C4-2B (cell line): ENCODE data around the gene ZDHHC4.

ENCODE experiments used
- H3K27ac ChIP-seq: fragments of 450-650 bp; 2 replicates; pipeline ENCODE4 v1.5.1; 2017
- CTCF ChIP-seq: fragments of 450-650 bp; conservative IDR thresholded peaks from 2 replicates; pipeline ENCODE4 v1.5.1; 2017; ENCODE audit warnings: mild to moderate bottlenecking
- ZFX ChIP-seq: fragments of 450-650 bp; IDR thresholded peaks from 2 replicates; pipeline ENCODE4 v1.6.1; 2017

Gene ZDHHC4

DNA sequence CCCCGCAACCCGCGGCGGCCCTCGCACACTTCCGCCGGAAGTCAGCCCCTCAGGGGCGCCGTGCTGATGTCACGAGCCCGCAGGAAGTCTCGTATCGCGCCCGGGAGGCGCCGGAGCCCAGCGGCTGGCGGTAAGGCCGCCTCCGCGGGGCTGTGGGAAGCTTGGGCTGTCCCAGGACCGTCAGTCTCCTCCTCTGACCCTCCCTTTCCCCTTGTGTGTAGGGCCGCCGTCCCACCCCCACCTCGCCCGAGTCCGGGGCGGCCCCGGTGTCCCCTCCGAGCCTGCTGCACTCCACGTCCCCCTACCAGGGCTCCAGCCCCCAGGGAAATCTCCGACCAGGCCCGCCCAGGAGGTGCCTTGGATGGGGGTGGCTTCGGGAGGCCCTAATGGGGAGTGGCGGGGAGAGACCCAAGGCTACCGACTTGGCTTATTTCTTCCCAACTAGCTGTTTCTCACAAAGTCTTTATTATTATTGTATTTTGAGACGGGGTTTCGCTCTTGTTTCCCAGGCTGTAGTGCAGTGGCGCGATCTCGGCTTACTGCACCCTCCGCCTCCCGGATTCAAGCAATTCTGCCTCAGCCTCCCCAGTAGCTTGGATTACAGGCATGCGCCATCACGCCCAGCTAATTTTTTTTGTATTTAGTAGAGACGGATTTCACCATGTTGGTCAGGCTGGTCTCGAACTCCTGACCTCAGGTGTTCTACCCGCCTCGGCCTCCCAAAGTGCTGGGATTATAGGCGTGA lies at the start of gene ZDHHC4:
TSS of gene ZDHHC4 (plus strand) at position 86 of the 745 bp plus-strand sequence. CDS start 3,108 bp downstream, outside the sequence.
- TF ChIP-seq ZFX (peak; percentile 86; the same call in 1 of the 2 replicates), CTCF (no peak)
- peak within 1 kb of the TSS; percentile 74 for H3K27ac ChIP-seq

DNA sequence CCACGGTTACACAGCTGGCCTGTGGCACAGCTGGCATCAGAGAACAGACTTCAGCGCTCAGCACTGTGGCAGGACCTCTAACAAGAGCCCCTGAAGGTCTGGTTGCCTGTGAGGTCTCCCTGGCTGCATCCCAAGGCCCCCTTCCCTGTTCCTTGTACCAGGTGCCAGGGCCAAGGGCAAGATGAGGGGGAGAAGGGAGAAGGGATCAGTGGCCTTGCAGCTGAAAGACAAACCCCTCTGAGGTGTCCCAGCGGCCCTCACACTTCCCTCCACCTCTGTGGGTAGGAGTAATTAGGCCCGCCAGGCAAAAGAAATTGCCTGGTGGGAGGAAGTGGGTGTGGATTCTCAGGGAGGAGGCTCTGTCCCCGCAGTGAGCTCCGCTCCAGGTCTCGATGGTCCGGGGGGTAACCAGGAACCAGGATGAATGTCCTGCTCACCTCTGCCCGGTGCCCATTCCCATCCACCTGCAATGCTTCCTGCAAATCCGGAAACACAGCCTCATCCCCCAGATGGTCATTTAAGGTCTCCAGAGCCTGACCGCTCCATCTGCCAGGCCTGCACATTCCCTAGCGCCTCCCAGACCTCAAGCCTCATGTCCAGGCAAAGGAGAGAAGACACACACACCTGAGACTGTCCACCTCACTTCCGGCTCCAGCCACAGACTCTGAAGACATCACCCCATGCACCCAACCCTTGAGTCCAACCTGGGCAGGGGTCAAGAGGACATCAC lies 48.7 kb upstream of the ZDHHC4 start:
- no peak overlapping the region for H3K27ac ChIP-seq
- TF ChIP-seq ZFX (no peak), CTCF (no peak)

DNA sequence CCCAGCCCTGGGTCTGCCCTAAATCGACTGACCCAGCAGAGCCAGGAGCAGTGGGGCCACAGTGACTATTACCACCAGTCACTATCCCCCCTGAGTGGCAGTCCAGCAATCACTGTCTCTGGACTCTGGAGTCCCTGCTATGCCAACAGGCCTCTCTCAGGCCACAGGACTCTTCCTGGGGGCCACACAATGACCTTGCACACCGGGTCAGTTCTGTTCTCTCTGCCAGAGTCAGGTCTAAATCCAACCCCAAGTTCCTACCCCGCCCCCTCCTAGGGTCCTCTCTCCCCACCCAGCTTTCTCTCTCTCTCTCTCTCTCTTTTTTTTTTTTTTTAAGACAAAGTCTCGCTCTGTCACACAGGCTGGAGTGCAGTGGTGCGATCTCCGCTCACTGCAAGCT lies 47.6 kb upstream of the ZDHHC4 start:
- no peak overlapping the region for H3K27ac ChIP-seq
- TF ChIP-seq CTCF (no peak), ZFX (no peak)

DNA sequence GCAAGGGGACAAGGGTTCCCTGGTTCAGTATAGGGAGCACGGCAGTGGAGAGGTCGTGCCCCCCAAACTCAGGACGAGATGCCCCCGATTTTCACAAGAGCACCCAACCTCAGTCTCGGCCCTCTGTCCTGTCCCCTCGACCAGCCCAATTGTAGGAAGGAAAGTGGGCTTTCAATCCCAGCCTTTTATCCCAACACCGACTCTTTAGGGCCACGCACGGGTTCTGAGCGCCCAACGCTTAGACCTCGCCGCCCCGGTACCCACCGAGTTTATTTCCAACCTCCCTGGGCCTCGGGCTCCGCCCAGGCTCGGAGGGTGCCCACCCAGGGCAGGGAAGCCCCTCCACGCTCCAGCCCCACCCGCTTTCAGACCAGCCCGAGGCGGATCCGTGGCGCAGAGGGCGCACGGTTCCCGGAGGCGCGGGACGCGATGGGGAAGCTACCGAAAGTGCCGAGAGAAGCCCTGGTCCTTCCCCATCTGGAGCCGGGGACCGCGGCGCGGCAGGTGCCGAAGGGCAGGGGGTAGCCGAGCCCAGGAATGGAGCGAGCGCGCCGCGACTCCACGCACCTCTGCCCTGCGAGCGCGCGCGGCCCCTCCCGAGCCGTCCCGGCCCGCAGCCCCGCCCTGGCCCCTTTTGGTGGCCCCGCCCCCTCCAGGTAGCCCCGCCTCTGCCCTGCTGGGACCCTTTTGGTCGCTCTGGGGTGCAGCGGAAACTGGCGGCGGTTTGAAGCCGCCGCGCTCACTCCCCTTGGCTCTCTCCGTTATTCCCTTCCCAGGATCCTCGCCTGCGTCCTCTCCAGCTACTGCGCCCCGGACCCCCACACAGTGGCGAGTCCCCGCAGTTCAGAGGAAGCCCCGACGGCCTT lies 46.4 kb upstream of the ZDHHC4 start:
- no peak overlapping the region for H3K27ac ChIP-seq

GRCh38 chr7:6531492-6532279 lies 45.6 kb upstream of the ZDHHC4 start:
- H3K27ac ChIP-seq = no peak overlapping the region
- TF ChIP-seq CTCF (no peak), ZFX (no peak)

More for the DNA sequence above, 46.4 kb upstream of the ZDHHC4 start:
- no peak for TF ChIP-seq ZFX
- TF ChIP-seq CTCF = no peak

DNA sequence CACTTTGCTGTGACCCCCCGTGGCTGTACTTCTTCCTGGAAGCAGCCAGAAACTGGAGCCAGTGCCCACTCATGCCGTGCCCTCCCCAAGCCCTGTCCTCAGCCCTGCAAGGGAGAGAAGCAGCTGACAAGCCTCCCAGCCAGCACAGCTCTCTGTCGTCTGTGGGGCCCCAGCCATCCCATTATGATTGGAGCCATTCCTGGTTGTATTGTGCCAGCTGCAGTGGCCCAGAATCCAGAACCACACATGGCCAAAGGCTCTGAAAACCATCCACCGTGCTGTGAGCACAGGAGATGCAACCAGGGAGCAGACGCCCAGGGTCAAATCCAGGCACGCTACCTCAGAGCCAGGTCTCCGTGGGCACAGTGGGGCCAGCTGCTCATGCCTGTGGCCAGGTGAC lies 44.7 kb upstream of the ZDHHC4 start:
- TF ChIP-seq ZFX = no peak
- no peak for TF ChIP-seq CTCF
- H3K27ac ChIP-seq = no peak overlapping the region
